Hepatocyte (in vitro differentiated cells): ENCODE data around the gene STMN3. TPM values are rescaled to one million over a fixed set of nuclear protein-coding genes. Genes with fewer than 3 reads are reported as not detected.

ENCODE experiments used
- DNase-seq: peaks from one replicate; pipeline ENCODE4 v3.0.0-alpha.2; 2016; ENCODE audit warnings: low spot score
- H2AFZ ChIP-seq: fragments of 200-600 bp; sonication (generic); 2 replicates; pipeline ENCODE4 v1.6.0; 2016; ENCODE audit warnings: antibody characterized with exemption, mild to moderate bottlenecking
- H3K27ac ChIP-seq: fragments of 200-600 bp; sonication (generic); 2 replicates; pipeline ENCODE4 v1.5.1; 2016; ENCODE audit warnings: mild to moderate bottlenecking
- H3K27me3 ChIP-seq: fragments of 200-600 bp; sonication (generic); 2 replicates; pipeline ENCODE4 v1.6.1; 2016
- H3K36me3 ChIP-seq: fragments of 200-600 bp; sonication (generic); replicated peaks from 2 replicates; pipeline ENCODE4 v1.5.1; 2016; ENCODE audit warnings: low read depth; ENCODE audit not compliant: insufficient read depth
- H3K4me1 ChIP-seq: fragments of 200-600 bp; sonication (generic); 2 replicates; pipeline ENCODE4 v1.5.1; 2016; ENCODE audit warnings: mild to moderate bottlenecking, moderate library complexity; ENCODE audit not compliant: insufficient read depth
- H3K4me2 ChIP-seq: fragments of 200-600 bp; sonication (generic); 2 replicates; pipeline ENCODE4 v1.6.0; 2016
- H3K4me3 ChIP-seq: fragments of 200-600 bp; sonication (generic); 2 replicates; pipeline ENCODE4 v1.5.1; 2016; ENCODE audit warnings: mild to moderate bottlenecking
- H3K79me2 ChIP-seq: fragments of 200-600 bp; sonication (generic); 2 replicates; pipeline ENCODE4 v1.6.0; 2017; ENCODE audit warnings: mild to moderate bottlenecking
- H3K9me2 ChIP-seq: fragments of 200-600 bp; sonication (generic); replicated peaks from 2 replicates; pipeline ENCODE4 v1.6.0; 2017; ENCODE audit warnings: mild to moderate bottlenecking; ENCODE audit not compliant: insufficient read depth
- H3K9me3 ChIP-seq: fragments of 200-600 bp; sonication (generic); 2 replicates; pipeline ENCODE4 v1.5.1; 2016; ENCODE audit warnings: low read depth, mild to moderate bottlenecking
- H4K20me1 ChIP-seq: fragments of 200-600 bp; sonication (generic); 2 replicates; pipeline ENCODE4 v1.6.0; 2016; ENCODE audit warnings: mild to moderate bottlenecking; ENCODE audit not compliant: insufficient read depth, poor library complexity, severe bottlenecking
- EZH2 ChIP-seq: fragments of 200-600 bp; sonication (generic); IDR thresholded peaks from 2 replicates; pipeline ENCODE4 v1.6.1; 2016; ENCODE audit warnings: antibody characterized with exemption, mild to moderate bottlenecking, borderline replicate concordance
- EZH2phosphoT487 ChIP-seq: fragments of 200-600 bp; sonication (generic); IDR thresholded peaks from one replicate; pipeline ENCODE4 v1.6.1; 2018; ENCODE audit warnings: antibody characterized with exemption, mild to moderate bottlenecking, low read depth, moderate library complexity; ENCODE audit not compliant: unreplicated experiment, severe bottlenecking
- WGBS: methylation state at CpG from one replicate; pipeline ENCODE4 v1.1.6; 2016; ENCODE audit warnings: low lambda C conversion rate; ENCODE audit errors: missing lambda C conversion rate; 5-methylcytosine and 5-hydroxymethylcytosine counted together
- polyA plus RNA-seq: library from polyadenylated mRNA; unstranded; fragments of >200 nt; fragmentation: Nextera tagmentation; extraction: Ambion mirVana; gene quantifications from 2 replicates; pipeline ENCODE4 v1.2.1, GENCODE V29; 2016
- total RNA-seq: library from RNA; depleted of rRNA; stranded (reverse); fragments of >200 nt; gene quantifications from 2 replicates; pipeline ENCODE4 v1.2.3, GENCODE V29; 2014
- TF ChIP-seq, protein P1 (sequence below): fragments of 200-600 bp; sonication (generic); IDR thresholded peaks from 2 replicates; pipeline ENCODE4 v1.5.1; 2016; ENCODE audit warnings: antibody characterized with exemption, mild to moderate bottlenecking; ENCODE audit not compliant: poor library complexity

The STMN3 gene
- total and polyA plus RNA-seq, 2 experiments from 2014 or later = 14.4 to 18.2 TPM

DNA sequence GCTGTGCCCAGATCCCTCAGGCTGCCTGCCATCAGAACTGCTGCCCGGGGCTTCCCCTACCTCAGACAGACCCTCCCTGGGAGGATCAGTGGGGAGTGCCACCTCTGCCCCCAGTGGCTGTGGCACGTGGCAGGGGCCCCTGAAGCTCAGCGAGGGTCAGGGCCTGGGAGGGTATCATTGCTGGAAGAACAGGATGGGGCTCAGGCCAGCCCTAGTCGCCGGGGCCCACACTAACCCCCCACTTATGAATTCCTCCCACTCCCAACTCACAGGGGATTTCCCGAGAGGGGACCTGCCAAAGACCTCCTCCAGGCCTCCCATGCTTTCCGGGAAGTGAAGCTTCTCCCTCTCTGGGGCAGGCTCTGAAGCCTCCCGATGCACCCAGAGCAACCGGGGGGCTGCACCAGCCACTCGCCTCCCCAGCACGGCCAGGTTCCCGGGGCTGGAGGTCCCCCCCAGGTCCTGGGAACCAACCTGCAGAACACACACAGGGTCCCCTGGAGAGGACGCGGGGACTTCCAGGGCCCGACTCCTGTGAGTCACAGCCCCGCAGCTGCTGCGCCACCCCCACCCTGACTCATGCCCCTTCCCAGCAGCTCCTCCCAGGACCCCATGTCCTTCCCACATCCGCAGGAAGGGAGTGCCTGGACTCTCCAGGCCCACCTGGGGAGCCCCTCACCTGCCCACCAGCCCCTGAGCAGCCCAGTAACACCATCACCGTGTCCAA lies 45.7 kb upstream of the STMN3 start:
- H3K4me1 ChIP-seq = peaks cover 10% of the 10 kb centered on the region
- H4K20me1 ChIP-seq = no peaks in the 10 kb centered on the region
- H2AFZ ChIP-seq = no peak overlapping the region
- H3K9me2 ChIP-seq = no peaks in the 10 kb centered on the region
- no peak overlapping the region for H3K27ac ChIP-seq
- WGBS = 76% methylated on average over 15 of the region's 19 CpGs
- no peak overlapping the region for H3K4me2 ChIP-seq
- no peaks in the 10 kb centered on the region for H3K27me3 ChIP-seq
- no peaks in the 10 kb centered on the region for H3K9me3 ChIP-seq
- no peak overlapping the region for H3K4me3 ChIP-seq
- no peaks in the 10 kb centered on the region for H3K79me2 ChIP-seq
- TF ChIP-seq, protein P1, sequence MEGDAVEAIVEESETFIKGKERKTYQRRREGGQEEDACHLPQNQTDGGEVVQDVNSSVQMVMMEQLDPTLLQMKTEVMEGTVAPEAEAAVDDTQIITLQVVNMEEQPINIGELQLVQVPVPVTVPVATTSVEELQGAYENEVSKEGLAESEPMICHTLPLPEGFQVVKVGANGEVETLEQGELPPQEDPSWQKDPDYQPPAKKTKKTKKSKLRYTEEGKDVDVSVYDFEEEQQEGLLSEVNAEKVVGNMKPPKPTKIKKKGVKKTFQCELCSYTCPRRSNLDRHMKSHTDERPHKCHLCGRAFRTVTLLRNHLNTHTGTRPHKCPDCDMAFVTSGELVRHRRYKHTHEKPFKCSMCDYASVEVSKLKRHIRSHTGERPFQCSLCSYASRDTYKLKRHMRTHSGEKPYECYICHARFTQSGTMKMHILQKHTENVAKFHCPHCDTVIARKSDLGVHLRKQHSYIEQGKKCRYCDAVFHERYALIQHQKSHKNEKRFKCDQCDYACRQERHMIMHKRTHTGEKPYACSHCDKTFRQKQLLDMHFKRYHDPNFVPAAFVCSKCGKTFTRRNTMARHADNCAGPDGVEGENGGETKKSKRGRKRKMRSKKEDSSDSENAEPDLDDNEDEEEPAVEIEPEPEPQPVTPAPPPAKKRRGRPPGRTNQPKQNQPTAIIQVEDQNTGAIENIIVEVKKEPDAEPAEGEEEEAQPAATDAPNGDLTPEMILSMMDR = no peak
- TF ChIP-seq EZH2phosphoT487 (no peak), EZH2 (no peak)
- no peaks in the 10 kb centered on the region for H3K36me3 ChIP-seq
- DNase-seq = peak; percentile 56

DNA sequence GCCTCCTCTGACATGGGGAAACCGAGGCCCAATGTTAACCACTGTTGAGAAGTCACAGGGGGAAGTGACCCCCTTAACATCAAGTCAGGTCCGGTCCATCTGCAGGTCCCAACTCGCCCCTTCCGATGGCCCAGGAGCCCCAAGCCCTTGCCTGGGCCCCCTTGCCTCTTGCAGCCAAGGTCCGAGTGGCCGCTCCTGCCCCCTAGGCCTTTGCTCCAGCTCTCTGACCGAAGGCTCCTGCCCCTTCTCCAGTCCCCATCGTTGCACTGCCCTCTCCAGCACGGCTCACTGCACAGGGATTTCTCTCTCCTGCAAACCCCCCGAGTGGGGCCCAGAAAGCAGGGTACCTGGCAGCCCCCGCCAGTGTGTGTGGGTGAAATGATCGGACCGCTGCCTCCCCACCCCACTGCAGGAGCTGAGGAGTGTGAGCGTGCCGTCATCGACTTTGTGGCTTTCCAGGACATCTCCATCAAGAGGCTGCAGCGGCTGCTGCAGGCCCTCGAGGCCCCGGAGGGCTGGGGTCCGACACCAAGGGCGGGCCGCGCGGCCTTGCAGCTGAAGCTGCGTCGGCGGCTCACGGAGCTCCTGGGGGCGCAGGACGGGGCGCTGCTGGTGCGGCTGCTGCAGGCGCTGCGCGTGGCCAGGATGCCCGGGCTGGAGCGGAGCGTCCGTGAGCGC lies 44.8 kb upstream of the STMN3 start:
- H3K4me1 ChIP-seq = peaks cover 10% of the 10 kb centered on the region
- WGBS = 92% methylated on average over 40 of the region's 40 CpGs
- H3K27me3 ChIP-seq = no peaks in the 10 kb centered on the region
- no peaks in the 10 kb centered on the region for H3K9me2 ChIP-seq
- no peaks in the 10 kb centered on the region for H4K20me1 ChIP-seq
- no peaks in the 10 kb centered on the region for H3K79me2 ChIP-seq
- no peak overlapping the region for H3K4me2 ChIP-seq
- H2AFZ ChIP-seq = no peak overlapping the region
- no peaks in the 10 kb centered on the region for H3K36me3 ChIP-seq
- no peak overlapping the region for H3K4me3 ChIP-seq
- TF ChIP-seq, protein P1 = no peak
- TF ChIP-seq EZH2phosphoT487 = no peak
- H3K27ac ChIP-seq = no peak overlapping the region
- H3K9me3 ChIP-seq = no peaks in the 10 kb centered on the region
- DNase-seq = no peak

DNA sequence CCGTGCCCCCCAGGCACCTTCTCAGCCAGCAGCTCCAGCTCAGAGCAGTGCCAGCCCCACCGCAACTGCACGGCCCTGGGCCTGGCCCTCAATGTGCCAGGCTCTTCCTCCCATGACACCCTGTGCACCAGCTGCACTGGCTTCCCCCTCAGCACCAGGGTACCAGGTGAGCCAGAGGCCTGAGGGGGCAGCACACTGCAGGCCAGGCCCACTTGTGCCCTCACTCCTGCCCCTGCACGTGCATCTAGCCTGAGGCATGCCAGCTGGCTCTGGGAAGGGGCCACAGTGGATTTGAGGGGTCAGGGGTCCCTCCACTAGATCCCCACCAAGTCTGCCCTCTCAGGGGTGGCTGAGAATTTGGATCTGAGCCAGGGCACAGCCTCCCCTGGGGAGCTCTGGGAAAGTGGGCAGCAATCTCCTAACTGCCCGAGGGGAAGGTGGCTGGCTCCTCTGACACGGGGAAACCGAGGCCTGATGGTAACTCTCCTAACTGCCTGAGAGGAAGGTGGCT lies 44.2 kb upstream of the STMN3 start:
- Histone ChIP-seq H3K9me3 (no peaks in the 10 kb centered on the region), H4K20me1 (no peaks in the 10 kb centered on the region), H3K9me2 (no peaks in the 10 kb centered on the region), H3K27ac (no peak overlapping the region), H3K36me3 (no peaks in the 10 kb centered on the region), H3K4me1 (peaks cover 10% of the 10 kb centered on the region), H3K4me3 (no peak overlapping the region), H3K27me3 (no peaks in the 10 kb centered on the region), H3K79me2 (no peaks in the 10 kb centered on the region), H2AFZ (no peak overlapping the region), H3K4me2 (peak overlapping the region; percentile 86)
- TF ChIP-seq, protein P1 = no peak
- TF ChIP-seq EZH2 (no peak), EZH2phosphoT487 (no peak)
- WGBS = 81% methylated on average over 7 of the region's 7 CpGs
- no peak for DNase-seq
